Neuronal stem cell (in vitro differentiated cells): ENCODE results near the gene PAK5.

Experiments
- DNase-seq: peaks from one replicate; pipeline ENCODE4 v3.0.0-alpha.2; 2013; ENCODE audit warnings: low spot score
- H2AFZ ChIP-seq: one replicate; pipeline ENCODE4 v1.6.1; 2013; ENCODE audit warnings: mild to moderate bottlenecking, low read length, inconsistent platforms
- H2AK5ac ChIP-seq: 2 replicates; pipeline ENCODE4 v1.6.1; 2013; ENCODE audit warnings: low read depth, mild to moderate bottlenecking, inconsistent platforms, low read length, moderate library complexity, mixed read lengths
- H2BK120ac ChIP-seq: 2 replicates; pipeline ENCODE4 v1.6.1; 2013; ENCODE audit warnings: low read depth, mild to moderate bottlenecking, inconsistent platforms, low read length, moderate library complexity, mixed read lengths
- H2BK12ac ChIP-seq: one replicate; pipeline ENCODE4 v1.6.1; 2013; ENCODE audit warnings: low read length, inconsistent platforms
- H2BK15ac ChIP-seq: 2 replicates; pipeline ENCODE4 v1.6.1; 2013; ENCODE audit warnings: mild to moderate bottlenecking, low read length, inconsistent platforms, mixed read lengths
- H2BK5ac ChIP-seq: one replicate; pipeline ENCODE4 v1.6.1; 2013; ENCODE audit warnings: inconsistent platforms, mild to moderate bottlenecking, low read length, moderate library complexity
- H3K14ac ChIP-seq: one replicate; pipeline ENCODE4 v1.6.1; 2013; ENCODE audit warnings: low read length, inconsistent platforms
- H3K18ac ChIP-seq: 2 replicates; pipeline ENCODE4 v1.6.1; 2013; ENCODE audit warnings: low read length, inconsistent platforms
- H3K23ac ChIP-seq: 2 replicates; pipeline ENCODE4 v1.6.1; 2013; ENCODE audit warnings: low read depth, mild to moderate bottlenecking, mixed read lengths, low read length, inconsistent platforms; ENCODE audit not compliant: poor library complexity
- H3K27ac ChIP-seq: replicated peaks from 3 replicates; pipeline ENCODE4 v1.5.1; 2013; ENCODE audit warnings: low read length, inconsistent platforms
- H3K27me3 ChIP-seq, 3 experiments: 2 replicates each; pipeline ENCODE4 v1.6.1; 2013; ENCODE audit warnings: low read length in 3 of 3, mild to moderate bottlenecking in 2 of 3, inconsistent platforms in 1 of 3, low read depth in 1 of 3, mixed read lengths in 1 of 3, moderate library complexity in 1 of 3; ENCODE audit not compliant: control insufficient read depth in 3 of 3, insufficient read depth in 3 of 3
- H3K36me3 ChIP-seq, 2 donors: replicated peaks in 1 of 2; 2 replicates each; pipeline ENCODE4 v1.6.1; 2013; ENCODE audit warnings: low read length in 2 of 2; ENCODE audit not compliant: control insufficient read depth in 2 of 2, insufficient read depth in 2 of 2
- H3K4ac ChIP-seq: 2 replicates; pipeline ENCODE4 v1.6.1; 2013; ENCODE audit warnings: inconsistent platforms, mild to moderate bottlenecking, low read length, moderate library complexity
- H3K4me1 ChIP-seq, 2 donors: 1 replicate in 1 of 2; 2 replicates in 1 of 2; pipeline ENCODE4 v1.6.1; 2013; ENCODE audit warnings: low read length in 2 of 2, low read depth in 1 of 2; ENCODE audit not compliant: control insufficient read depth in 2 of 2, insufficient read depth in 1 of 2
- H3K4me2 ChIP-seq: one replicate; pipeline ENCODE4 v1.6.1; 2013; ENCODE audit warnings: mild to moderate bottlenecking, low read length, inconsistent platforms; ENCODE audit not compliant: insufficient read depth, poor library complexity, severe bottlenecking
- H3K4me3 ChIP-seq, 2 donors: 2 replicates each; pipeline ENCODE4 v1.5.1; 2013; ENCODE audit warnings: low read length in 2 of 2, mild to moderate bottlenecking in 2 of 2, inconsistent platforms in 1 of 2, moderate library complexity in 1 of 2
- H3K79me1 ChIP-seq: one replicate; pipeline ENCODE4 v1.6.1; 2013; ENCODE audit warnings: low read depth, mild to moderate bottlenecking, inconsistent platforms, low read length, moderate library complexity
- H3K9ac ChIP-seq: one replicate; pipeline ENCODE4 v1.6.1; 2013; ENCODE audit warnings: mild to moderate bottlenecking, low read depth, low read length, inconsistent platforms; ENCODE audit not compliant: poor library complexity
- H3K9me3 ChIP-seq, 2 donors: replicated peaks in 1 of 2; 2 replicates each; pipeline versions ENCODE3 to v1.6.1; 2013; ENCODE audit warnings: low read length in 2 of 2, mild to moderate bottlenecking in 2 of 2, inconsistent platforms in 1 of 2, low read depth in 1 of 2, mixed read lengths in 1 of 2, moderate library complexity in 1 of 2; ENCODE audit not compliant: control insufficient read depth in 2 of 2, insufficient read depth in 1 of 2
- H4K8ac ChIP-seq: one replicate; pipeline ENCODE4 v1.6.1; 2013; ENCODE audit warnings: low read depth, mild to moderate bottlenecking, inconsistent platforms, low read length, moderate library complexity
- H4K91ac ChIP-seq: one replicate; pipeline ENCODE4 v1.6.1; 2013; ENCODE audit warnings: low read length, low read depth, mild to moderate bottlenecking, inconsistent platforms; ENCODE audit not compliant: poor library complexity
- WGBS, 2 donors: extraction: QIAGEN DNeasy Blood & Tissue Kit; methylation state at CpG; one replicate each; pipeline ENCODE4 v1.1.7; 2013; ENCODE audit warnings: missing lambda C conversion rate in 2 of 2, mixed read lengths in 1 of 2; ENCODE audit not compliant: insufficient read length in 2 of 2, insufficient replicate concordance in 1 of 2; ENCODE audit errors: extremely low coverage in 2 of 2; 5-methylcytosine and 5-hydroxymethylcytosine counted together

Gene PAK5

GRCh38 chr20:9629831-9630230 lies 209.0 kb downstream of the PAK5 start:
- no peak overlapping the region for H3K9ac ChIP-seq
- H3K79me1 ChIP-seq = no peaks in the 10 kb centered on the region
- H3K23ac ChIP-seq = no peak overlapping the region
- H2BK120ac ChIP-seq = no peak overlapping the region
- peaks cover 0 to 2% of the 10 kb centered on the region in 2 donors for H3K4me1 ChIP-seq
- H2BK15ac ChIP-seq = no peak overlapping the region
- H2BK12ac ChIP-seq = no peak overlapping the region
- H3K9me3 ChIP-seq = no peaks in the 10 kb centered on the region
- no peak overlapping the region for H3K27ac ChIP-seq
- H2AFZ ChIP-seq = no peak overlapping the region
- H3K4me2 ChIP-seq = no peak overlapping the region
- no peak overlapping the region for H3K4me3 ChIP-seq
- no peak overlapping the region for H4K8ac ChIP-seq
- H3K14ac ChIP-seq = no peak overlapping the region
- DNase-seq = no peak
- no peak overlapping the region for H3K4ac ChIP-seq
- H3K27me3 ChIP-seq = no peaks in the 10 kb centered on the region
- no CpG with 5 or more reads among the region's 5 CpGs for WGBS, 2 donors
- H2BK5ac ChIP-seq = no peak overlapping the region
- no peak overlapping the region for H2AK5ac ChIP-seq
- no peak overlapping the region for H4K91ac ChIP-seq
- no peaks in the 10 kb centered on the region for H3K36me3 ChIP-seq
- H3K18ac ChIP-seq = no peak overlapping the region

- H2BK120ac ChIP-seq = no peak overlapping the region
Observed at GRCh38 chr20:9628589-9628988, 210.3 kb downstream of the PAK5 start.

GRCh38 chr20:9628141-9628540 lies 210.7 kb downstream of the PAK5 start:
- H3K4me3 ChIP-seq = no peak overlapping the region
- no peak overlapping the region for H2AFZ ChIP-seq
- no peaks in the 10 kb centered on the region for H3K36me3 ChIP-seq
- no peak overlapping the region for H2BK15ac ChIP-seq
- no peak overlapping the region for H3K27ac ChIP-seq
- no peak overlapping the region for H2BK12ac ChIP-seq
- H2AK5ac ChIP-seq = no peak overlapping the region
- H4K8ac ChIP-seq = no peak overlapping the region
- H3K23ac ChIP-seq = no peak overlapping the region
- H4K91ac ChIP-seq = no peak overlapping the region
- no peak overlapping the region for H3K4me2 ChIP-seq
- H2BK120ac ChIP-seq = no peak overlapping the region
- H3K18ac ChIP-seq = no peak overlapping the region
- no peak overlapping the region for H3K4ac ChIP-seq
- no peaks in the 10 kb centered on the region for H3K79me1 ChIP-seq
- no peak overlapping the region for H2BK5ac ChIP-seq
- no peak overlapping the region for H3K14ac ChIP-seq
- H3K4me1 ChIP-seq = peaks cover 0 to 2% of the 10 kb centered on the region in 2 donors
- H3K27me3 ChIP-seq = no peaks in the 10 kb centered on the region
- H3K9me3 ChIP-seq = no peaks in the 10 kb centered on the region
- DNase-seq = no peak
- no peak overlapping the region for H3K9ac ChIP-seq

More at GRCh38 chr20:9628589-9628988, 210.3 kb downstream of the PAK5 start:
- H2BK15ac ChIP-seq = no peak overlapping the region
- H2AFZ ChIP-seq = no peak overlapping the region
- H3K36me3 ChIP-seq = no peaks in the 10 kb centered on the region
- no peak overlapping the region for H3K23ac ChIP-seq
- no peak overlapping the region for H3K4me3 ChIP-seq
- peak overlapping the region; percentile 20 for H2AK5ac ChIP-seq
- no peak overlapping the region for H2BK5ac ChIP-seq
- H3K18ac ChIP-seq = no peak overlapping the region
- H4K8ac ChIP-seq = no peak overlapping the region
- no peak overlapping the region for H3K9ac ChIP-seq
- no peaks in the 10 kb centered on the region for H3K9me3 ChIP-seq
- H3K14ac ChIP-seq = no peak overlapping the region
- DNase-seq = no peak
- H3K4ac ChIP-seq = no peak overlapping the region
- no CpG with 5 or more reads among the region's 2 CpGs for WGBS, 2 donors
- no peaks in the 10 kb centered on the region for H3K79me1 ChIP-seq
- H3K4me1 ChIP-seq = peaks cover 0 to 2% of the 10 kb centered on the region in 2 donors
- H3K4me2 ChIP-seq = no peak overlapping the region
- no peaks in the 10 kb centered on the region for H3K27me3 ChIP-seq
- H4K91ac ChIP-seq = no peak overlapping the region
- no peak overlapping the region for H3K27ac ChIP-seq
- H2BK12ac ChIP-seq = no peak overlapping the region

GRCh38 chr20:9627219-9627618 lies 211.7 kb downstream of the PAK5 start:
- no peak overlapping the region for H2BK5ac ChIP-seq
- H3K36me3 ChIP-seq = no peaks in the 10 kb centered on the region
- peaks cover 0 to 2% of the 10 kb centered on the region in 2 donors for H3K4me1 ChIP-seq
- H4K8ac ChIP-seq = no peak overlapping the region
- no peak overlapping the region for H3K4ac ChIP-seq
- H2AFZ ChIP-seq = no peak overlapping the region
- no peaks in the 10 kb centered on the region for H3K27me3 ChIP-seq
- H2AK5ac ChIP-seq = no peak overlapping the region
- no peaks in the 10 kb centered on the region for H3K9me3 ChIP-seq
- H2BK120ac ChIP-seq = no peak overlapping the region
- H3K9ac ChIP-seq = no peak overlapping the region
- H3K18ac ChIP-seq = no peak overlapping the region
- no CpG with 5 or more reads among the region's 3 CpGs for WGBS, 2 donors
- H4K91ac ChIP-seq = no peak overlapping the region
- no peak overlapping the region for H2BK12ac ChIP-seq
- H3K4me2 ChIP-seq = no peak overlapping the region
- no peaks in the 10 kb centered on the region for H3K79me1 ChIP-seq
- no peak overlapping the region for H2BK15ac ChIP-seq
- H3K14ac ChIP-seq = no peak overlapping the region
- H3K23ac ChIP-seq = no peak overlapping the region
- H3K27ac ChIP-seq = no peak overlapping the region
- no peak for DNase-seq
- H3K4me3 ChIP-seq = no peak overlapping the region
